T follicular helper cell (primary cell): ENCODE data around the gene HSPB6.

ENCODE experiments used
- DNase-seq: peaks from one replicate; pipeline ENCODE4 v3.0.0-alpha.2; 2020; ENCODE audit warnings: low read depth

Gene HSPB6

DNA sequence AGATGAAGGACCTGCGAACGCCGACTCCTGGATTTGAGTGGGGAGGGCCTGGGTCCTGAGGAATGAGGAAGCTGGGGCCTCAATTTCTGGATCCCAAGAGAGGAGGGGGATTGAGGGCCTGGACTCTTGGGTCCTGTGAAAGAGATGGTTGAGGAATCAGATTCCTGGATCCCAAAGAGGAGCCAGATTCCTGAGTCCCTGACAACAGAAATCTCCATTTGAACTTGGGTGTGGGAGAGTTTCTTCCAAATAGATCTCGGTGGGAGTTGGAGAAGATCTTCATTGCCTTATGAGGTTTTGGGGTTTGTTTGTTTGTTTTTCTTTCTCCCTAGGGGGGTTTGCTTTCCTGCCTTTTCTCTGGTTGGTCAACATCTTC lies 10.8 kb downstream of the HSPB6 start:
- no peak for DNase-seq

- peak; percentile 95 for DNase-seq
These were observed 11.3 kb downstream of the HSPB6 start, which contains the start of the genes PSENEN and U2AF1L4 for GRCh38 chr19:35745328-35746086. Gene PSENEN, plus strand, starts transcription at chr19:35745651. Its CDS starts 280 bp downstream, at chr19:35745931. Gene U2AF1L4, minus strand, starts transcription at chr19:35745418. Its CDS starts 27 bp downstream, at chr19:35745391.

GRCh38 chr19:35744430-35745327 lies 12.2 kb downstream of the HSPB6 start:
- DNase-seq, result peak; percentile 91

- DNase-seq, result no peak
These were observed 13.0 kb downstream of the HSPB6 start for GRCh38 chr19:35743640-35744429.

GRCh38 chr19:35742121-35742724 lies 14.6 kb downstream of the HSPB6 start, which contains the start of gene IGFLR1:
Gene IGFLR1, minus strand, starts transcription at chr19:35742452. Its CDS starts 1,272 bp downstream, at chr19:35741180.
- DNase-seq, result peak; percentile 48

DNA sequence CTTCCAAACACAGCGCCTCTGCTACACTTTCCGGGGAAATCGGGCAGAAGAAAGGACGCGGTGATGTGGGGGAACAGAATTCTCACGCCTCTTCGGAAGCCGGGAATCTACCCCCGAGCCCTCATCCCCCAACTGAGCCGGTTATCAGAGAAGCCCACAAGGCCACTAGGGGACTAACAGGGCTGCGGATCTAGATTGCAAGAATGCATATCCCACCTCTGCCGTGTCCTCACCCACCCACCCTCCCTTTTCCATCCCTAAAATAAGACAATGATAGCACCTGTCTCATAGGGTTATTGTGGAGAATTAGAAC lies 15.7 kb downstream of the HSPB6 start:
- DNase-seq, result no peak

DNA sequence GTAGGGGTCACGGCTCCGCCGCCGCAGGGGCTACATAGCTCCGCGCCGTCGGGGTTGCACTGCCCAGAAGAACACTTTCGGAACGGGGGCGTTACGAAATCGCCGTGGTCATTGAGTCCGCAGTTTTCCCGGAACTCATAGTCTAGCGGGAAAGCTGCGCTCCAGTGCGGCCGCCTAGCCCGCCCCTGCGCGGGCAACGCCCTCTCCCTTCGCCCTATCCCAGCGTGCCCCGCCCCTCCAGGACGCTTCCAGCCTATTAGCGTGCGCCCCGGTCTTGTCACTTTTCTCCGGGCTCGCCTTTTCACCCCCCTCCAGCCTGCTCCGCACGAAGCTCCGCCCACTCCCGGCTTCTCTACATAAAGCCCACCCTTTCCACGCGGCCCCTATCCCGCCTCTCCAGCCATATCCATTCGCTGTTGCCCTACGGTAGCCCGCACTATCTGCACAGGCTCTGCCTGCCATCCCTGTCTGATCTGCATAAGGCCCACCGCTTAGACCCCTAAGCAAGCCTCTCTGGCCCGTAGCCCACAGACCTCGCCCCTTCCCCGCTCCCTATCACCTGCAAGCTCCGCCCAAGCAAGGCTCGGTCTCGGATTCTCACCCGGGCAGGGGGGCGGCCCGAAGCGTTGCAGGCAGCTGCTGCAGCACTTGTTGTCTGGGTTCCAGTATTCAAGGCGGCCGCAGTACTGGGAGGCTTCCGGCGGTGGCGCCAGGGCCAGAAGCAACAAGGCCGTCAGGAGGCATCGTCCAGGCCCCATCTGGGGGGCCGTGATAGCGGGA lies 16.2 kb downstream of the HSPB6 start:
- peak; percentile 93 for DNase-seq

- no peak for DNase-seq
These were observed 16.8 kb downstream of the HSPB6 start for GRCh38 chr19:35740108-35740422.

- no peak for DNase-seq
These were observed 17.3 kb downstream of the HSPB6 start for GRCh38 chr19:35739275-35740107.

- no peak for DNase-seq
These were observed 18.0 kb downstream of the HSPB6 start for GRCh38 chr19:35738887-35739229.

- DNase-seq, result no peak
These were observed 18.6 kb downstream of the HSPB6 start for GRCh38 chr19:35738021-35738886.

DNA sequence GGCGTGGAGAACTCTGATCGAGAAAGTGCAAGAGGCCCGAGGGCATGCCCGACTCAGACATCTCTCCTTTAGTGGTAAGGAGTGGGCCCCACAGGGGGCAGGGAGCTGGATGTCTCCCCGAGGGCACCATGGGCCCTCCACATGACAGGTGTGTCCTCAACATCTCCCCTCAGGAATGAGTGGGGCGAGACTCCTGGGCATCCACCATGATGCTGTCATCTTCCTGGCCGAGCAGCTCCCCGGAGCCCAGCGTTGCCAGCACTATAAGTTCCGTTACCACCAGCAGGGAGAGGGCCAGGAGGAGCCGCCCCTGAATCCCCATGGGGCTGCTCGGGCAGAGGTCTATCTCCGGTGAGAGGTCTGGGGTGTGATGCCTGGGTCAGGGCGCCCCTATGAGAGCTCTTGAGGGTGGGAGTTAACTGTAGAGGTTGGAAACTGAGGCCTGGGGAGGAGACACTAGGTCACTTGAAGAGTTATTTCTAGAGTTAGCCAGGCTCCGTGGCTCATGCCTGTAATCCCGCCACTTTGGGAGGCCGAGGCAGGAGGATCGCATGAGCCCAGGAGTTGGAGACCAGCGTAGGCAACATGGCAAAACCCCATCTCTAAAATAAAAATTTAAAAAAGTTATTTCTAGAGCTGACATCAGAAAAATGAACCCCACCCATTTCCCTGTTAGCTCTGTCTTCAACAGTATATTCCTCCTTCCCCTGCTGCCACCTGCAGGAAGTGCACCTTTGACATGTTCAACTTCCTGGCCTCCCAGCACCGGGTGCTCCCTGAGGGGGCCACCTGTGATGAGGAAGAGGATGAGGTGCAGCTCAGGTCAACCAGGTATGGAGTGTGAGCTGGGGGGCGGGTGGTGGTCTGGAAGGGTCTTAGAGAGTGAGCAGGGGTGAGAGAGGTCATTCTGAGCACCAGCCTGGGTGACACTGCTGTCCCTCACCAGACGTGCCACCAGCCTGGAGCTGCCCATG lies 19.6 kb downstream of the HSPB6 start:
- no peak for DNase-seq

- DNase-seq, result no peak
These were observed 21.9 kb downstream of the HSPB6 start for GRCh38 chr19:35734889-35735288.

- DNase-seq, result no peak
These were observed 22.6 kb downstream of the HSPB6 start for GRCh38 chr19:35734273-35734672.

DNA sequence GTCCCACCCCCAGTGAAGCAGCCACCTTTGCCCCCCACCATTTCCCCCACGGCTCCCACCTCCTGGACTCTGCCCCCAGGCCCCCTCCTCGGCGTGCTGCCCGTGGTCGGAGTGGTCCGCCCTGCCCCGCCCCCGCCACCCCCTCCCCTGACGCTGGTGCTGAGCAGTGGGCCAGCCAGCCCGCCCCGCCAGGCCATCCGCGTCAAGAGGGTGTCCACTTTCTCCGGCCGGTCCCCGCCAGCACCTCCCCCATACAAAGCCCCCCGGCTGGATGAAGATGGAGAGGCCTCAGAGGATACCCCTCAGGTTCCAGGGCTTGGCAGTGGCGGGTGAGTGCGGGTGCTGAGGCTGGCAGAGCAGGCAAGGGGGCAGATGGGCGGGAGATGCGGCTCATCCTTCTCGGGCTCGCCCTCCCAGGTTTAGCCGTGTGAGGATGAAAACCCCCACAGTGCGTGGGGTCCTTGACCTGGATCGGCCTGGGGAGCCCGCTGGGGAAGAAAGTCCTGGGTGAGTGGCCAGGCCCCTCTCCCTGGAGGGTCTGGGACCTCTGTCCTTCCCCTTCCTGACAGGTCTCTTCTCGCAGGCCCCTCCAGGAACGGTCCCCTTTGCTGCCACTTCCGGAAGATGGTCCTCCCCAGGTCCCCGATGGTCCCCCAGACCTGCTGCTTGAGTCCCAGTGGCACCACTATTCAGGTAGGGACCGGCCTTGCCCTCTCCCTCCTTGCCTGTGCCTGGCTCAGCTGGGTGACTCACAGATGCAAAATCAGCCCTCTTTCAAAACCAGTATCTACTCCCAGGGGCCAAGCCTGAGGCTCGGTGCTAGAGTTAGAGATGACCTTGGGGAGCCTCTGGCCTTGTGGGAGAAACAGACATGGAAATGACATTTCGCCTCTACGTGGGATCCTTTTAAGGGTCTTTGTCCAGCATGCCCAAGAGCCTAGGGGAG lies 23.4 kb downstream of the HSPB6 start:
- DNase-seq, result no peak

- DNase-seq, result no peak
These were observed 24.2 kb downstream of the HSPB6 start for GRCh38 chr19:35732540-35733179.
